ENCODE measurements around the gene FAF1.
"Not testable (repeated sequence)": the region's sequence is repeated elsewhere in the genome, so short reads cannot be mapped to it uniquely, and the experiment has no call there.

The FAF1 gene

GRCh38 chr1:50780797-50781196 is 179.3 kb downstream of the FAF1 start:
- DNase-seq (ENCODE audit: extremely low spot score), result no peak
- ChIA-PET CTCF (interaction anchor here (1.5 kb wide), 1 partner anchor 8 kb away, joined by 4 read pairs; no protein-coding TSS in a partner anchor), POLR2A (no interaction called here)
- no peak for TF ChIP-seq CTCF (IDR thresholded peaks at IDR 0.05; ENCODE audit: control extremely low read depth, extremely low read depth, low read depth, missing control alignments)

- TF ChIP-seq CTCF (IDR thresholded peaks at IDR 0.05; ENCODE audit: control extremely low read depth, extremely low read depth, low read depth, missing control alignments), result no peak
- no peak for DNase-seq (ENCODE audit: extremely low spot score)
- CTCF ChIA-PET, result interaction anchor here (1.5 to 1.7 kb wide), 2 partner anchors 9 to 17 kb away, joined by 3 to 4 read pairs; no protein-coding TSS in a partner anchor
- POLR2A ChIA-PET, result no interaction called here
Measured at GRCh38 chr1:50779801-50780200, 180.3 kb downstream of the FAF1 start.

- ChIA-PET POLR2A (no interaction called here), CTCF (interaction anchor here (0.7 to 3.4 kb wide), 13 partner anchors 8 to 427 kb away, joined by 3 to 62 read pairs (median 4); no protein-coding TSS in a partner anchor)
- DNase-seq (ENCODE audit: extremely low spot score), result no peak
- TF ChIP-seq CTCF (IDR thresholded peaks at IDR 0.05; ENCODE audit: control extremely low read depth, extremely low read depth, low read depth, missing control alignments), result no peak
Measured at GRCh38 chr1:50775740-50776139, 184.3 kb downstream of the FAF1 start.

- DNase-seq (ENCODE audit: extremely low spot score), result peak; percentile 37
- ChIA-PET CTCF (interaction anchor here (0.8 to 3.4 kb wide), 35 partner anchors 8 to 426 kb away, joined by 3 to 62 read pairs (median 3); partner anchors contain the start of gene FAF1), POLR2A (no interaction called here)
- TF ChIP-seq CTCF (IDR thresholded peaks at IDR 0.05; ENCODE audit: control extremely low read depth, extremely low read depth, low read depth, missing control alignments), result peak; percentile 59
Measured at GRCh38 chr1:50774759-50775351, 185.2 kb downstream of the FAF1 start.

GRCh38 chr1:50766688-50767087 is 193.4 kb downstream of the FAF1 start:
- DNase-seq (ENCODE audit: extremely low spot score), result no peak
- TF ChIP-seq CTCF (IDR thresholded peaks at IDR 0.05; ENCODE audit: control extremely low read depth, extremely low read depth, low read depth, missing control alignments), result no peak
- ChIA-PET CTCF (interaction anchor here (0.8 to 1.6 kb wide), 3 partner anchors 8 to 11 kb away, joined by 4 to 5 read pairs (median 4); no protein-coding TSS in a partner anchor), POLR2A (no interaction called here)

GRCh38 chr1:50756543-50756942 is 203.5 kb downstream of the FAF1 start:
- CTCF ChIA-PET, result interaction anchor here (0.6 kb wide), 1 partner anchor 18 kb away, joined by 3 read pairs; no protein-coding TSS in a partner anchor
- DNase-seq (ENCODE audit: extremely low spot score); POLR2A ChIA-PET: not testable (repeated sequence)

- POLR2A ChIA-PET; DNase-seq (ENCODE audit: extremely low spot score): not testable (repeated sequence)
- CTCF ChIA-PET, result interaction anchor here (1.2 to 1.5 kb wide), 2 partner anchors 9 to 38 kb away, joined by 3 to 4 read pairs; no protein-coding TSS in a partner anchor
Measured at GRCh38 chr1:50754764-50755163, 205.3 kb downstream of the FAF1 start.

Data from GM10248 (cell line).